Fibroblast of gingiva (primary cell): Measurements from ENCODE around the gene HNRNPUL2.
A peak's percentile ranks its signal among the peaks of the same experiment; 100 is the strongest.

Experiments
- DNase-seq: peaks from one replicate; pipeline ENCODE4 v3.0.0-alpha.2; 2011; ENCODE audit warnings: low read depth

HNRNPUL2 gene

GRCh38 chr11:62667460-62667859, 59.8 kb downstream of the HNRNPUL2 start:
- no peak for DNase-seq

GRCh38 chr11:62666259-62666926, 60.9 kb downstream of the HNRNPUL2 start:
- no peak for DNase-seq

- DNase-seq: peak; percentile 56
Observed at GRCh38 chr11:62665599-62666258, 61.5 kb downstream of the HNRNPUL2 start.

GRCh38 chr11:62665075-62665598, 62.1 kb downstream of the HNRNPUL2 start, which contains the start of the genes C11orf98 and CSKMT:
TSS of gene C11orf98 (minus strand) at chr11:62665210. CDS start at chr11:62665169, 41 bp downstream.
TSS of gene CSKMT (plus strand) at chr11:62665312. CDS start at chr11:62665880, 568 bp downstream.
- peak; percentile 94 for DNase-seq

GRCh38 chr11:62664405-62665074, 62.7 kb downstream of the HNRNPUL2 start:
- DNase-seq: no peak
